GM23338 (cell line): Measurements from ENCODE around the gene ALX3. TPM values are rescaled to one million over a fixed set of nuclear protein-coding genes. Genes with fewer than 3 reads are reported as not detected.

ENCODE experiments used
- ATAC-seq: fragments of 200-7000 bp; cut with Tn5 transposase; 3 replicates; pipeline ENCODE4 v1.9.1; 2020
- DNase-seq: peaks from one replicate; pipeline ENCODE4 v3.0.0-alpha.2; 2015; ENCODE audit warnings: low spot score
- H2AFZ ChIP-seq: fragments of 200-600 bp; sonication (generic); 2 replicates; pipeline ENCODE4 v1.8.0; 2016; ENCODE audit warnings: antibody characterized with exemption, mild to moderate bottlenecking, moderate library complexity
- H3F3A ChIP-seq: fragments of 200-600 bp; sonication (generic); replicated peaks from 2 replicates; pipeline ENCODE4 v1.8.0; 2017; ENCODE audit warnings: antibody characterized with exemption, mixed run types, low read depth
- H3K27ac ChIP-seq: fragments of 200-600 bp; sonication (generic); 2 replicates; pipeline ENCODE4 v1.6.1; 2016; ENCODE audit warnings: low read depth
- H3K27me3 ChIP-seq: fragments of 200-600 bp; sonication (generic); 2 replicates; pipeline ENCODE4 v1.8.0; 2016; ENCODE audit warnings: mild to moderate bottlenecking, mixed run types, moderate library complexity; ENCODE audit not compliant: insufficient read depth
- H3K36me3 ChIP-seq: fragments of 200-600 bp; sonication (generic); 2 replicates; pipeline ENCODE4 v1.8.0; 2016; ENCODE audit warnings: mild to moderate bottlenecking; ENCODE audit not compliant: insufficient read depth
- H3K4me1 ChIP-seq: fragments of 200-600 bp; sonication (generic); 2 replicates; pipeline ENCODE4 v1.8.0; 2016; ENCODE audit warnings: mild to moderate bottlenecking, moderate library complexity; ENCODE audit not compliant: insufficient read depth
- H3K4me2 ChIP-seq: fragments of 200-600 bp; sonication (generic); 2 replicates; pipeline ENCODE4 v1.7.1; 2017; ENCODE audit warnings: mixed run types
- H3K4me3 ChIP-seq: fragments of 200-600 bp; sonication (generic); 2 replicates; pipeline ENCODE4 v1.6.1; 2016; ENCODE audit warnings: mixed run types
- H3K79me2 ChIP-seq: fragments of 200-600 bp; sonication (generic); replicated peaks from 2 replicates; pipeline ENCODE4 v1.8.0; 2017; ENCODE audit warnings: mild to moderate bottlenecking; ENCODE audit not compliant: insufficient read depth
- H3K9me2 ChIP-seq: fragments of 200-600 bp; sonication (generic); 2 replicates; pipeline ENCODE4 v1.8.0; 2017; ENCODE audit not compliant: insufficient read depth
- H4K20me1 ChIP-seq: fragments of 200-600 bp; sonication (generic); replicated peaks from 2 replicates; pipeline ENCODE4 v1.8.0; 2017; ENCODE audit warnings: mild to moderate bottlenecking; ENCODE audit not compliant: insufficient read depth
- H3K27ac Mint-ChIP-seq: 2 replicates; pipeline ENCODE4 v1.8.0; 2020; ENCODE audit warnings: inconsistent platforms, mild to moderate bottlenecking, moderate library complexity, mixed read lengths
- H3K27me3 Mint-ChIP-seq: 3 replicates; pipeline ENCODE4 v1.8.0; 2022; ENCODE audit warnings: low read depth, mild to moderate bottlenecking, moderate library complexity, mixed read lengths, inconsistent platforms; ENCODE audit not compliant: insufficient read depth, poor library complexity
- H3K36me3 Mint-ChIP-seq: 3 replicates; pipeline ENCODE4 v1.8.0; 2021; ENCODE audit warnings: low read depth, mild to moderate bottlenecking, inconsistent platforms, moderate library complexity, mixed read lengths
- H3K4me1 Mint-ChIP-seq: 3 replicates; pipeline ENCODE4 v1.8.0; 2020; ENCODE audit warnings: mild to moderate bottlenecking, inconsistent platforms, mixed read lengths
- H3K4me3 Mint-ChIP-seq: 3 replicates; pipeline ENCODE4 v1.8.0; 2021; ENCODE audit warnings: moderate library complexity, mild to moderate bottlenecking, inconsistent platforms, mixed read lengths
- H3K9me3 Mint-ChIP-seq: 3 replicates; pipeline ENCODE4 v1.8.0; 2020; ENCODE audit warnings: moderate library complexity, mild to moderate bottlenecking, inconsistent platforms, mixed read lengths
- CTCF ChIP-seq, 2 experiments: fragments of 200-600 bp in 1 of 2; sonication (generic) in 1 of 2; conservative IDR thresholded peaks; 2 replicates each; pipeline versions ENCODE4 v1.5.1 to v1.6.1; 2016 to 2017; ENCODE audit warnings: antibody characterized with exemption in 2 of 2, low read depth in 2 of 2, mild to moderate bottlenecking in 2 of 2, moderate library complexity in 1 of 2
- JUNB ChIP-seq: IDR thresholded peaks from one replicate; pipeline ENCODE4 v1.6.1; 2016; ENCODE audit warnings: antibody characterized with exemption; ENCODE audit not compliant: unreplicated experiment
- NANOG ChIP-seq: IDR thresholded peaks from 2 replicates; pipeline ENCODE4 v1.6.1; 2016; ENCODE audit warnings: antibody characterized with exemption, borderline replicate concordance
- REST ChIP-seq: IDR thresholded peaks from one replicate; pipeline ENCODE4 v1.6.1; 2018; ENCODE audit warnings: antibody characterized with exemption; ENCODE audit not compliant: unreplicated experiment
- STAT1 ChIP-seq: IDR thresholded peaks from one replicate; pipeline ENCODE4 v1.6.1; 2016; ENCODE audit warnings: antibody characterized with exemption; ENCODE audit not compliant: unreplicated experiment
- ZNF114 ChIP-seq: fragments of 250-450 bp; sonication (Bioruptor Pico); IDR thresholded peaks from 2 replicates; pipeline ENCODE4 v1.5.0; 2020; ENCODE audit warnings: mild to moderate bottlenecking, moderate library complexity
- ZNF331 ChIP-seq: fragments of 250-450 bp; sonication (Bioruptor Pico); IDR thresholded peaks from 2 replicates; pipeline ENCODE4 v1.5.0; 2020; ENCODE audit warnings: low read depth, mild to moderate bottlenecking, moderate library complexity
- ZNF462 ChIP-seq: fragments of 250-450 bp; sonication (Bioruptor Pico); IDR thresholded peaks from 2 replicates; pipeline ENCODE4 v1.5.0; 2020; ENCODE audit warnings: mild to moderate bottlenecking, moderate library complexity
- polyA plus RNA-seq: library from polyadenylated mRNA; unstranded; fragments of >200 nt; fragmentation: Nextera tagmentation; extraction: Ambion mirVana; gene quantifications from 2 replicates; pipeline ENCODE4 v1.2.1, GENCODE V29; 2016
- total RNA-seq: library from RNA; depleted of rRNA; stranded (reverse); fragments of >200 nt; shearing (Covaris generic); gene quantifications from 2 replicates; pipeline ENCODE4 v1.2.3, GENCODE V29; 2014

The ALX3 gene
- total and polyA plus RNA-seq, 2 experiments from 2014 or later: not detected

GRCh38 chr1:110102081-110102480 lies 31.6 kb upstream of the ALX3 start:
- Mint-ChIP-seq H3K36me3 (no peaks in the 10 kb centered on the region), H3K4me1 (0 out of 3 replicates have a peak, but pooled peaks cover 3% of the 10 kb centered on the region), H3K9me3 (no peaks in the 10 kb centered on the region), H3K27me3 (peaks cover 18% of the 10 kb centered on the region), H3K27ac (no peak overlapping the region), H3K4me3 (no peak overlapping the region)
- H3K79me2 ChIP-seq: no peaks in the 10 kb centered on the region
- H3F3A ChIP-seq: no peaks in the 10 kb centered on the region
- H3K36me3 ChIP-seq: no peaks in the 10 kb centered on the region
- no peak overlapping the region for H2AFZ ChIP-seq
- H3K4me2 ChIP-seq: no peak overlapping the region
- H3K27ac ChIP-seq: no peak overlapping the region
- no peaks in the 10 kb centered on the region for H3K4me1 ChIP-seq
- no peaks in the 10 kb centered on the region for H3K27me3 ChIP-seq
- H4K20me1 ChIP-seq: no peaks in the 10 kb centered on the region
- H3K4me3 ChIP-seq: no peak overlapping the region
- TF ChIP-seq STAT1: no peak
- no peak for TF ChIP-seq JUNB
- TF ChIP-seq ZNF462 (CRISPR knock-in tag): no peak
- no peak for TF ChIP-seq ZNF114 (CRISPR knock-in tag)
- no peak for TF ChIP-seq CTCF (conservative IDR thresholded peaks at IDR 0.05; ENCODE audit: low read depth in 2 of 2)
- no peak for TF ChIP-seq REST
- no peak for TF ChIP-seq ZNF331 (CRISPR knock-in tag)
- no peak for TF ChIP-seq NANOG
- ATAC-seq: no peak
- H3K9me2 ChIP-seq: no peaks in the 10 kb centered on the region
- no peak for DNase-seq
